Prostate gland (tissue), 2 donors: ENCODE data around the gene TM4SF5.

Source experiments
- CTCF ChIP-seq, 4 experiments: fragments of 200-600 bp in 2 of 4; fragments of 450-650 bp in 2 of 4; sonication (generic) in 2 of 4; IDR thresholded peaks; 1 replicate in 3 of 4; 2 replicates in 1 of 4; pipeline ENCODE4 v1.5.1; 2016 to 2019; ENCODE audit warnings: antibody characterized with exemption in 4 of 4, mild to moderate bottlenecking in 2 of 4, moderate library complexity in 2 of 4
- POLR2AphosphoS5 ChIP-seq: sonication (generic); formaldehyde crosslinking; IDR thresholded peaks from one replicate; pipeline ENCODE4 v1.6.1; 2017; ENCODE audit warnings: antibody characterized with exemption

DNA sequence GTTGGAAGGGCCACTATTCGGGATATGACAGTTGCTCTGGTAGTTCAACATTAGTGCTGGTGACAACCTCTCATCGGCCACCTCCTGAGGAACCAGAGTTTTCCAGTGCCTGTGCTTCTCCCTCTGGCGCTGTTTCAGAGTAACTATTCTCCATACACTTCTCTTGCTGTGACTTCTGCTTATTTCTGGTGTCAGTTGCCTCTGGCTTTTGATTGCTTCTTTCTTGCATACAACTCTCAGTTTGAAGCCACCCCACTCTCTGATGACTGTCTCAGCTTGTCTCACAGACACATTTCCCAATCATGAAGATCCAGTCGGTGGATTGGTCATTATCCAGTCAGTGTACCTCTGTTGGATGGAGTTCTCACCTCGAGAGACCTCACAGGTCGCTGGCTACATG lies 3.4 kb upstream of the TM4SF5 start:
- TF ChIP-seq CTCF (IDR thresholded peaks at IDR 0.05) (no peak), POLR2AphosphoS5 (no peak)
